RWPE2 (cell line): ENCODE data around the gene SMARCA5.

ENCODE experiments used
- ATAC-seq: fragments of 200-7000 bp; cut with Tn5 transposase; 3 replicates; pipeline ENCODE4 v1.9.1; 2021; ENCODE audit warnings: low read depth
- DNase-seq: peaks from one replicate; pipeline ENCODE4 v3.0.0-alpha.2; 2020; ENCODE audit warnings: low spot score
- H3K27ac ChIP-seq: fragments of 450-650 bp; 2 replicates; pipeline ENCODE4 v1.5.1; 2017; ENCODE audit warnings: mild to moderate bottlenecking; ENCODE audit not compliant: poor library complexity, severe bottlenecking
- H3K27me3 ChIP-seq: fragments of 250-450 bp; sonication (Bioruptor Pico); 2 replicates; pipeline ENCODE4 v1.5.1; 2021; ENCODE audit warnings: mild to moderate bottlenecking, moderate library complexity; ENCODE audit not compliant: insufficient read depth, poor library complexity, severe bottlenecking
- H3K36me3 ChIP-seq: fragments of 250-450 bp; sonication (Bioruptor Pico); 2 replicates; pipeline ENCODE4 v1.5.1; 2020; ENCODE audit warnings: low read depth, mild to moderate bottlenecking, moderate library complexity
- H3K4me1 ChIP-seq: fragments of 250-450 bp; sonication (Bioruptor Pico); 2 replicates; pipeline ENCODE4 v1.5.1; 2021; ENCODE audit warnings: mild to moderate bottlenecking, moderate library complexity; ENCODE audit not compliant: insufficient read depth, poor library complexity, severe bottlenecking
- H3K4me3 ChIP-seq: fragments of 250-450 bp; sonication (Bioruptor Pico); 2 replicates; pipeline ENCODE4 v1.5.1; 2021; ENCODE audit warnings: mild to moderate bottlenecking, moderate library complexity; ENCODE audit not compliant: severe bottlenecking
- H3K9me3 ChIP-seq: fragments of 250-450 bp; sonication (Bioruptor Pico); 2 replicates; pipeline ENCODE4 v1.5.1; 2021; ENCODE audit warnings: mild to moderate bottlenecking, moderate library complexity; ENCODE audit not compliant: severe bottlenecking
- CTCF ChIP-seq: fragments of 450-650 bp; IDR thresholded peaks from one replicate; pipeline ENCODE4 v1.5.1; 2017; ENCODE audit warnings: mild to moderate bottlenecking, moderate library complexity; ENCODE audit not compliant: poor library complexity, severe bottlenecking

SMARCA5 gene

GRCh38 chr4:143513314-143514168, at the start of gene SMARCA5:
Gene SMARCA5, plus strand, starts transcription at chr4:143513702. Its CDS starts 223 bp downstream, at chr4:143513925.
- DNase-seq, result peak; percentile 95
- H3K27ac ChIP-seq, result peak within 1 kb of the TSS; percentile 87
- H3K27me3 ChIP-seq, result no peaks in the 10 kb centered on the region
- peaks cover 25% of the 10 kb centered on the region for H3K36me3 ChIP-seq
- H3K4me3 ChIP-seq, result peak within 1 kb of the TSS; percentile 89
- peak; percentile 85 for ATAC-seq
- no peak for TF ChIP-seq CTCF
- no peaks in the 10 kb centered on the region for H3K9me3 ChIP-seq
- peaks cover 19% of the 10 kb centered on the region for H3K4me1 ChIP-seq

- H3K9me3 ChIP-seq, result no peaks in the 10 kb centered on the region
- H3K27me3 ChIP-seq, result no peaks in the 10 kb centered on the region
- H3K27ac ChIP-seq, result no peak overlapping the region
- TF ChIP-seq CTCF, result no peak
- no peak for ATAC-seq
- no peaks in the 10 kb centered on the region for H3K4me1 ChIP-seq
- no peak for DNase-seq
- peaks cover 8% of the 10 kb centered on the region for H3K36me3 ChIP-seq
- no peak overlapping the region for H3K4me3 ChIP-seq
Measured at GRCh38 chr4:143473334-143474126, 40.0 kb upstream of the SMARCA5 start.

- ATAC-seq, result no peak
Measured at GRCh38 chr4:143477487-143477886, 36.0 kb upstream of the SMARCA5 start.

GRCh38 chr4:143481361-143481760, 32.1 kb upstream of the SMARCA5 start:
- H3K4me1 ChIP-seq, result no peaks in the 10 kb centered on the region
- no peak for DNase-seq
- H3K4me3 ChIP-seq, result no peak overlapping the region
- no peak for ATAC-seq
- no peaks in the 10 kb centered on the region for H3K36me3 ChIP-seq
- no peaks in the 10 kb centered on the region for H3K9me3 ChIP-seq
- no peaks in the 10 kb centered on the region for H3K27me3 ChIP-seq
- H3K27ac ChIP-seq, result no peak overlapping the region
- no peak for TF ChIP-seq CTCF

More at GRCh38 chr4:143477487-143477886, 36.0 kb upstream of the SMARCA5 start:
- no peaks in the 10 kb centered on the region for H3K4me1 ChIP-seq
- no peaks in the 10 kb centered on the region for H3K36me3 ChIP-seq
- H3K4me3 ChIP-seq, result no peak overlapping the region
- no peak overlapping the region for H3K27ac ChIP-seq
- TF ChIP-seq CTCF, result no peak
- DNase-seq, result no peak
- H3K27me3 ChIP-seq, result no peaks in the 10 kb centered on the region
- no peaks in the 10 kb centered on the region for H3K9me3 ChIP-seq
